SH-SY5Y (cell line): ENCODE results near the gene FNBP1.

ENCODE experiments used
- GATA2 ChIP-seq: IDR thresholded peaks from 2 replicates; pipeline ENCODE4 v1.6.1; 2011; ENCODE audit warnings: mild to moderate bottlenecking, low read depth, low read length
- GATA3 ChIP-seq: IDR thresholded peaks from 2 replicates; pipeline ENCODE4 v1.6.1; 2011; ENCODE audit warnings: low read depth, mild to moderate bottlenecking, low read length, moderate library complexity

- TF ChIP-seq GATA2 = no peak
- no peak for TF ChIP-seq GATA3
Observed at GRCh38 chr9:129953736-129954135, 89.3 kb downstream of the FNBP1 start.
